Glutamatergic neuron (in vitro differentiated cells): ENCODE data around the gene ACOT13. TPM values are rescaled to one million over a fixed set of nuclear protein-coding genes. Genes with fewer than 3 reads are reported as not detected.

ENCODE experiments used
- DNase-seq: peaks from one replicate; pipeline ENCODE4 v3.0.0; 2022
- H3K27ac Mint-ChIP-seq: one replicate; pipeline ENCODE4 v1.8.0; 2020; ENCODE audit warnings: mild to moderate bottlenecking, mixed read lengths, inconsistent platforms; ENCODE audit not compliant: unreplicated experiment
- H3K27me3 Mint-ChIP-seq: one replicate; pipeline ENCODE4 v1.8.0; 2020; ENCODE audit warnings: mild to moderate bottlenecking, moderate library complexity, mixed read lengths, inconsistent platforms; ENCODE audit not compliant: unreplicated experiment
- H3K36me3 Mint-ChIP-seq: one replicate; pipeline ENCODE4 v1.8.0; 2020; ENCODE audit warnings: mild to moderate bottlenecking, mixed read lengths, inconsistent platforms; ENCODE audit not compliant: unreplicated experiment
- H3K4me1 Mint-ChIP-seq: one replicate; pipeline ENCODE4 v1.8.0; 2020; ENCODE audit warnings: mild to moderate bottlenecking, low read depth, mixed read lengths, inconsistent platforms; ENCODE audit not compliant: unreplicated experiment
- H3K4me3 Mint-ChIP-seq: one replicate; pipeline ENCODE4 v1.8.0; 2020; ENCODE audit warnings: mild to moderate bottlenecking, mixed read lengths, inconsistent platforms; ENCODE audit not compliant: unreplicated experiment
- H3K9me3 Mint-ChIP-seq: one replicate; pipeline ENCODE4 v1.8.0; 2020; ENCODE audit warnings: mild to moderate bottlenecking, moderate library complexity, mixed read lengths, inconsistent platforms; ENCODE audit not compliant: unreplicated experiment
- CTCF ChIP-seq: fragments of 200-600 bp; sonication (generic); IDR thresholded peaks from one replicate; pipeline ENCODE4 v1.5.0; 2021; ENCODE audit not compliant: partially characterized antibody, unreplicated experiment
- long read RNA-seq: library from polyadenylated mRNA; unstranded; transcript quantifications from one replicate; pipeline ENCODE4 v2.0.0, GENCODE V29; 2020; ENCODE audit not compliant: unreplicated experiment
- total RNA-seq: library from RNA; stranded (reverse); fragmentation: NEBNext Ultra II Directional; extraction: Animal tissue kit (Norgen Biotek cat#: 25700); gene quantifications from one replicate; pipeline ENCODE4 v1.2.1, GENCODE V29; 2021; ENCODE audit not compliant: unreplicated experiment

The ACOT13 gene
- total RNA-seq: 25.3 TPM
- long read RNA-seq, full-length matches to known transcripts: 23 of 23 reads
- long read RNA-seq, partial matches to known transcripts: 0 of 23 reads
- long read RNA-seq, other reads (novel, unspliced or antisense): 0 of 23 reads

GRCh38 chr6:24666641-24667377, at the start of gene ACOT13, which contains the start of gene TDP2:
Gene ACOT13, plus strand, starts transcription at chr6:24667077. Its CDS starts 187 bp downstream, at chr6:24667264.
Gene TDP2, minus strand, starts transcription at chr6:24666899. Its CDS starts 37 bp downstream, at chr6:24666862.
- Mint-ChIP-seq H3K9me3 (peaks cover 19% of the 10 kb centered on the region), H3K4me3 (peak within 1 kb of the TSS; percentile 98), H3K27ac (peak within 1 kb of the TSS; percentile 89), H3K4me1 (peaks cover 35% of the 10 kb centered on the region), H3K27me3 (peaks cover 7% of the 10 kb centered on the region), H3K36me3 (peaks cover 16% of the 10 kb centered on the region)
- peak; percentile 58 for TF ChIP-seq CTCF
- peak; percentile 97 for DNase-seq

DNA sequence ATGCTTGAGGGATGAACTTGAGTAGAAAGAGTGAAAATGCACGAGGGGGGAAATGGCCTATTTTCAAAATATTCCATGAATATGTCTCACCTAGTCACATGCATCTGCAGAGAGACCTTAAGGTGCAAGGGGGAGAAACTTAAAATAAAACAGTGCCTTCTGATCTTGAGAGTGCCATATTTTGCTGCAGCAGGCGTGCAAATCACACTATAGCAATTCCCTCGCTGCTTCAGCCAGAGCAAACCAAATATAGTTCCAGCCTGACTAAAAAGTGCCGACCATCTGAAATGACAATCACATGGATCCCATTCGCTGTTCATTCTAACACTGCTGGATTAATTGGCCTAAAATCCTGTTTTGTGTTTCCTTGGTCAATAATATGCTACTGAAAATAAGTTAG, 47.2 kb upstream of the ACOT13 start:
- Mint-ChIP-seq H3K4me3 (no peak overlapping the region), H3K4me1 (peaks cover 11% of the 10 kb centered on the region), H3K36me3 (peaks cover 5% of the 10 kb centered on the region)

DNA sequence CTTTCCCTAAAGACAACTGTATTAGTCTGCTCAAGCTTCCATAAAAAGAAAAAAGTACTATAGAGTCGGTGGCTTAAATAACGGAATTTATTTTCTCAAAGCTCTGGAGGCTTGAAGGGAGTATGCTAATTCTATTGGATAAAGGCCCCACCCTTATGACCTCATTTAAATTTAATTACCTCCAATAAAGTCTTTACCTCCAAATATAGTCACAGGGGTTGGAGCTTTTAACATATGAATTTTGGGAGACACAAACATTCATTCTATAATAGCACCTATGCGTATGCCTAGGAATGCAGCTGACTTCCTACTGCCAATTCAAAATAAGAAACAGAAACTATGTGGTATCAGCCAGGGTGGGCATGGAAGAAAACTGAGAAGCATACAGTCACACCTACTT, 46.2 kb upstream of the ACOT13 start:
- Mint-ChIP-seq H3K4me1 (peaks cover 4% of the 10 kb centered on the region), H3K36me3 (peaks cover 5% of the 10 kb centered on the region), H3K27ac (no peak overlapping the region), H3K4me3 (no peak overlapping the region), H3K9me3 (no peaks in the 10 kb centered on the region), H3K27me3 (peaks cover 2% of the 10 kb centered on the region)
- no peak for DNase-seq
- TF ChIP-seq CTCF: no peak

More for the DNA sequence above, 47.2 kb upstream of the ACOT13 start:
- no peak overlapping the region for H3K27ac Mint-ChIP-seq
- TF ChIP-seq CTCF: no peak
- peaks cover 2% of the 10 kb centered on the region for H3K27me3 Mint-ChIP-seq
- H3K9me3 Mint-ChIP-seq: no peaks in the 10 kb centered on the region
- DNase-seq: no peak

DNA sequence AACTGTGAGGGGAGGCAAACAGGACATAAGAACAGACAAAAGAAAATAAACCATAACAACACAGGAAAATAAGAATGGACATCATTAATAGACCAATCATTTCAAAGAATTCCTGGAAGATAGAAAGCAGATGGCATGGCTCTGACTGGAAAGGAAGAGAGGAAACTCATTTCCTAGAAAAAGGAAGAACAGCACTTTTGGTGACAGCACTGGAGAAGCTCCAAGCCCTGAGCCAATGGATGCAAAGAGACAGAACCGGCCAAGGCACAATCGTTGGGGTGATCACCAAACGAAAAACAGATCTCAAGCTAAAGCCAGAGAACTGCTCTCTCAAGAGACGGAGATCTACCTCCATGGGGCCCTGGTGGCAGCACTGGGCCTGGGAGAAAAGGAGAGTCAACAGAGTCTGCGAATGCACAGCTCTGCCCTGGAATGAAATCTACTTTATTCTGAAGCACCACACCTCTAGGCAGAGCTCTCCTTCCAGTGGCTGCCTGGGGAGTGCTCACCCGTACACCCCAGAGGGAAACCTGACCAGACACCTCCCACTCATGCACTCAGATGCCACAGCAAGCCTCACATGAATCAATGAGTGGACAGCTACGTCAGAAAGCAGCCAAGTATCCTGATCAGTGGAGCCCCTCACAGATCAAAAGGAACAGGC, 45.1 kb upstream of the ACOT13 start:
- TF ChIP-seq CTCF: no peak
- Mint-ChIP-seq H3K27me3 (peaks cover 2% of the 10 kb centered on the region), H3K36me3 (peaks cover 5% of the 10 kb centered on the region), H3K4me1 (no peaks in the 10 kb centered on the region), H3K4me3 (no peak overlapping the region), H3K27ac (no peak overlapping the region), H3K9me3 (no peaks in the 10 kb centered on the region)
- no peak for DNase-seq
